GM21528 (cell line): ENCODE measurements around the gene RPTOR.
A peak's percentile ranks its signal among the peaks of the same experiment; 100 is the strongest.

ENCODE experiments used
- ATAC-seq: cut with Tn5 transposase; IDR thresholded peaks from one replicate; pipeline ENCODE4 v1.9.1; 2021; ENCODE audit warnings: mild to moderate bottlenecking, moderate library complexity; ENCODE audit not compliant: unreplicated experiment, low FRiP score

Gene RPTOR

GRCh38 chr17:80992077-80992947 lies 447.7 kb downstream of the RPTOR start:
- peak; percentile 33 for ATAC-seq

DNA sequence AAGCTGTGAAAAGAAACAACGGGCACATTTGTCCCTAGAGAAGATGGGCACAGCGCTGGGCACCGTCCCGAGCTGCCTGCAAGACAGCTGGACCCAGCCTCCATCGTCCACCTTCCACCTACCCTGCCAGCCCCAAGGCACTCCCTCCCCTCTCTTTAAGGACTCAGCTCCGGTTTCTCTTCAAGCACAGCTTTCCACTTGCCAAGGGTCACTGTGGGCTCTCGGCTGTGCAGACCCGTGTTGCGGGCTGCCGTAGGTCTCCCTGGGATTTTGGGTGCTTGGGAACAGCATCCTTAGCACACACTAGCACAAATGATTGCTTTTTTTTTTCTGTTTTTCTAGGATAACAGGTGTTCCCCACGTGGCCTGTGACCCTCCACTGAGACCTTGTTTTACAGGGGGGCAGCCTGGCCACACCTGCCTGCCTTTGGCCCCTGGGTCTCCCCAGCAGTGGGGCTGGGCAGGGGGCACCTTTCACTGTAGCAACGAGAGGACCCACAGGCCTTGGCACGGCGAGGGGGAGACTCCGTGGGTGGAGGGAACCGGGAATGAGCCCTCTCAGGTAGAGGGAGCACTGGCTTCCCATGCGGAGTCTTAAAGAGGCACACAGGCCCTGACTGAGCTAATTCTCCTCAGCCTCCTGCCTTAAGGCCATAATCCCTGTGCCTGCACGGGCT lies 448.4 kb downstream of the RPTOR start:
- no peak for ATAC-seq

DNA sequence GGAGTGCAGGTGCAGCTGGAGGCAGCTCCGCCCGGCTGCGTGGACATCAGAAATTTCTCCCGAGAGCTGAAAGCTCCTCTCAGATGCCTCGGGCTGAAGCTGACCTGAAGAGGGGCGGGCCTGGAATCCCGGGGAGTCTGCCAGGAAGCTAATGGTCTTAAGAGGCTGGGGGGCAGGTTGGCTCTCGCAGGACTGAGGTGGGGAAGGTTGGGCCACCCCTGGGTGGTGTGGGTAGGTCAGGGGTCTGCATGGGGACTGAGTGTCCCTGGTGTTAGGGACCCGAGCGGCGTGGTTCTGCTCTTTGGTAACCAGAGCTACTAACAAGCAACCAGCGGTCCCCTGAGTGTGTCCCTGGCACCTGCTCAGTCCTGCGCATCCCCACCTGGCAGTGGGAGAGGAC lies 450.5 kb downstream of the RPTOR start:
- no peak for ATAC-seq

GRCh38 chr17:80996422-80997305 lies 452.0 kb downstream of the RPTOR start:
- ATAC-seq: no peak

- ATAC-seq: no peak
These were observed 452.9 kb downstream of the RPTOR start for GRCh38 chr17:80997424-80998117.

- no peak for ATAC-seq
These were observed 453.6 kb downstream of the RPTOR start for GRCh38 chr17:80998118-80998747.

GRCh38 chr17:80998748-80999535 lies 454.3 kb downstream of the RPTOR start:
- ATAC-seq: no peak

DNA sequence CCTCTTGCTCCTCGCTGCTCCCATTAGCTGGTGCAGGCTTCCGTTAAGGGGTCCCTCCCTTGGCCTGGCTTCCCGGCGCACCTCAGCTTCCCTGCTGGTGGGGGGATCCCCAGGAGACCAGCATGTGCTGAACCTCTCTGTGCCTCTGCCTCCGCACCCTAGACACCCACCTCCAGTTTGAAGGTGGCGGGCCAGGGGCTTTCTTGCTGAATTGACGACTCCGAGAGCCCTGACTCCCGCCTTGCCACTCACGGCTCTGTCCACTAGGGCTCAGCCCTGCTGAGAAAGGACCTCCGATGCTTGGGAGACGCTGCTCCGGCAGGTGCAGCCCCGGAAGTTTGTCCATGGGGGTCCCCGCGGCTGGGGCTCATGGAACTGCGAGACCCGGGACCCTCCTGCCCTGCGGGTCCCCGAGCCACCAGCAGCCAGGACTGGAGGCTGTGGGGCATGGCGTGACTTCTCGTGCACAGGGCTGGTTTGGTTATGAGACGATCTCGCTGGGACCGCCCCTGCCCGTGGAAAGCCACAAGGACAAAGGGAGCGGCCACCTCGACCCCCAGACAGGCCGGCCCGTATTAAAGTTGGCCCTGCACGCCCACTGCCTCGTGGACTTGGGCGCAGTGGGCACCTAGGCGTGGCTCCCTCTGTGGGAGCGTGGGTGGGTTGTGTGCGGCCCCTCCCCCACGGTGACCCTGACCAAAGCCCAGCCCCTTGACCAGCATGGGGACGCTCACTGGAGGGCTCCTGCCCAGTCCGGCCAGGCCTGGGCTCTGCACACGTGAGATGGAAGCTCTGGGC lies 455.1 kb downstream of the RPTOR start:
- ATAC-seq: no peak

GRCh38 chr17:81000334-81000630 lies 455.6 kb downstream of the RPTOR start:
- no peak for ATAC-seq

DNA sequence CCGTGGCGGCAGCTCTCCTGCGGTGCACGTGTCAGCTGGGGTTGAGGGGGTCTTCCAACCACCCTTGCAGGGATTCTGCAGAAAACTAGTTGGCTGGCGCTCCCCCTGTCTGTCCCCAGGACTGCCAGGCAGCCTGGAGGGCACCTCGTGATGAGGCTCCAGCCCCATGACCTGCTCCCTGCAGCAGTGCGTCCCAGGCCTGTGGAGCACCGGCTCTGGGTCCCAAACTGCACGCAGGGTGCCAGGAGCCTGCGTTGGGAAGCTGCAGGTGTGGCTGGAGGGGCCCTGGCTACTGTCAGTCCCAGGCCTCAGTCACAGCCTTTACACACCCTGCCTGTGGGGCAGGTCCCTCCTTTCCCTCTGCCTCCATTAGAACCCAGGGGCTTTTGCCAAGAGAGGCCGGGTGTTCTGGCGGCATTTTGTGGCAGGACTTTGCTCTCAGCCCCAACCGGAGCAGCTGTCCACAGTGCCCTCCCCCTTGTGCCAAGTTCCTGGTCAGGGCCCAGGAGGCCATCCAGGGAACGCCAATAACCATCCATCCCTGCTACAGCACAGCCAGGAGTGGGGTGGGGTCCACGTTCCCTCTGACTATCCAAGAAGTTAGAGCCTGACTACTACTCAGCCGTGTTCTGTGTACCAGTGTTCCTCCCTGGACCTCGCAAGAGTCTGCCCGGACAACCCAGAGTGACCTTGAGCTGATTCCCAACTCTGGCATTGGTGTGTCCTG lies 456.2 kb downstream of the RPTOR start:
- no peak for ATAC-seq

- no peak for ATAC-seq
These were observed 457.4 kb downstream of the RPTOR start for GRCh38 chr17:81002013-81002384.

DNA sequence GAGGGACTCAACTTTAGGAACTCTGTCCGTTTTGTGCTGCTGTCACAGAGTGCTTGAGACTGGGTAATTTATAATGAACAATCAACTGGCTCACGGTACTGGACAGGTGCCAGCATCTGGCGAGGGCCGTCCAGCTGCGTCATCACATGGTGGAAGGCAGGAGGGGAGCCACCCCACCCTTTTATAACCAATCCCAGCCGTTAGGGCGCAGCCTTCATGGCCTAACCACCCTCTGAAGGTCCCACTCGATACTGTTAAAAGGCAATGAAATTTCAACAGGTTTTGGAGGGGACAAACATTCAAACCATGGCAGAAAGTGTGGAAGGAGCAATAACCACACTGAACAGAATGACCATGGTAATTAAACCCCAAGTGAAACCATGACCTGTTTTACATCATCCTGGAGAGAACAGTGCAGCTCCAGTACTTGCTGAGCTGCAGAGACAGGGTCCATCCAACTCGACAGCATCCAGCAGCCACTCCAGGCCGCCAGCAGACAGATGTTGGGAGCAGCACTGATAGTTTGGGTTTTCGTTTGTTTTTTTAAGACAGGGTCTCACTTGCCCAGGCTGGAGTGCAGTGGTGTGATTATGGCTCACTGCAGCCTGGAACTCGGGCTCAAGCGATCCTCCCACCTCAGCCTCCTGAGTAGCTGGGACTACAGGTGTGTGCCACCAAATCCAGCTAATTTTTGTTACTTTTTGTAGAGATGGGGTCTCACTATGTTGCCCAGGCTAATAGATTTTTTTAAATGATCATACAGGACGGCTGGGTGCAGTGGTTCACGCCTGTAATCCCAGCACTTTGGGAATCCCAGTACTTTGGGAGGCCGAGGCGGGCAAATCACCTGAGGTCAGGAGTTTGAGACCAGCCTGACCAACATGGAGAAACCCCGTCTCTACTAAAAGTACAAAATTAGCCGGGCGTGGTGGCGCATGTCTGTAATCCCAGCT lies 458.0 kb downstream of the RPTOR start:
- no peak for ATAC-seq

DNA sequence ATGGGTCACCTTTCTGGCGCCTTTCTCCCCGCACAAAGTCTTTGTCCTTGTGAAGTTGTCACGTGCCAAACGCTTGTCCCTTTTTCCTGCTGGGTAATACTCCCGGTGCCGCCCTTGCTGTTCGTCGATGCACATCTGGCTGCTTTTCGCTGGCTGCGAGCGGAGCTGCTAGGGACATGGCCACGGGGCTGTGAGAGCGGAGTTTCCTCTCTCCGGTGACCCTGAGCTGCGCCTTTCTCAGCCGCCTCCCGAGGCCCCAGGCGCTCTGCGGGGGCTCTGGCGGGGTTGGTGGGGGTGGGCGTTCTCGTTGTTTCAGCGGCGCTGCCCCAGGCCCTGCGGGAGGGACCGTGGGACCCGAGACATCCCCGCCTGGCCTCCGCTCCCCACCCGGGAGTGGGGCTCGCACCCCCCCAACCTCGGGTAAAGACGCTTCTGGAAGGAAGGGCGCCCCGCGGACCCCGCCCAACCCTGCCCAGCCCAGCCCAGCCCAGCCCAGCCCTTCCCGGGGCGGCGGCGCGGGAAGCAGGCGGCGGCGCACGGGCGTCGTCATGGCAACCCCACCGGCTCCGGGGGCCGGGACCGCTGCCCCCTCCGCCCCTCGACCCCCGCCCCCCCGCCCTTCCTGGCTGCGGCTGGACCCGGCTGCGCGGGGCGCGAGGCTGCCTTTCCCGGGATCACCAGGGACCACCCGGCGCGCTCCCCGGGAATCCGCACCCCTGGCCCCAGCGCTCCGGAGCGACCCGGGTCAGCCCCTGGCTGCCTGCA lies 459.3 kb downstream of the RPTOR start:
- ATAC-seq: no peak

DNA sequence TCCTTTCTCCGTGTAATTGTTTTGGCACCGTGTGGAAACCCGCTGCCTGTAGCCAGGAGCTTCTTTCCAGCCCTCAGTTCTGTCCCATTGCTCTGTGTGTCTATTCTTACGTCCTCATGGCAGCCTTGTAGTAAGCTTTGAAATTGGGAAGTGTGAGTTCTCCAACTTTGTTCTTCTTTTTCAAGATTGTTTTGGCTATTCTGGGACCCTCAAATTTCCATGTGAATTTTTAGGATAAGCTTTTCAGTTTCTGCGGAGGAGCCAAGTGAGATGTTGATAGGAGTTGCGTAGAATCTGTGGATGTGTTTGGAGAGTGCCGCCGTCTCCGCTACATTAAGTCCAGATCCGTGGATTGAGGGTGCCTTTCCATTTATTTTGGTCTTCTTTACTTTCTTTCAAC lies 462.3 kb downstream of the RPTOR start:
- no peak for ATAC-seq

- no peak for ATAC-seq
These were observed 463.5 kb downstream of the RPTOR start for GRCh38 chr17:81008140-81008539.

DNA sequence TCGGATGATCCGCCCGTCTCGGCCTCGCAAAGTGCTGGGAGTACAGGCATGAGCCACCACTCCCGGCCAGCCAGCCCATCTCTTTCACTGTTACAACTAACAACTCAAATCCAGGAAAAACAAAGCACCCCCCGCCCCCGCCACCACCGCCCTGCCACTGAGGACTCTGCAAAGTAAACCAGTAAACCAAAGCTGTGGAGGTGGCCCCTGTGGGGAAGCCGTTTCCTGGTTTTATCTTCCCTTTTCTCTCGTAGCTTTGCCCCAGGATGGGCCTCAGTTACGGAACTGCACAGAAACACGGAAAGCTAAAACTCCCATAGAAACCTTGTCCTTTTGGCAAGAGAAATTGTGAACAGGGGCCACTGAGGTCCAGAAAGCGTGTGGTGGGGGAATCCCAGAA lies 464.5 kb downstream of the RPTOR start:
- no peak for ATAC-seq
